ENCODE results near the gene FUT2.
A peak's percentile ranks its signal among the peaks of the same experiment; 100 is the strongest.

FUT2 gene

GRCh38 chr19:48731452-48731851 lies 35.7 kb downstream of the FUT2 start:
- DNase-seq: no peak

- DNase-seq: no peak
These were observed 38.9 kb downstream of the FUT2 start for GRCh38 chr19:48734625-48735024.

- peak; percentile 73 for DNase-seq
These were observed 39.4 kb downstream of the FUT2 start for GRCh38 chr19:48735031-48735615.

GRCh38 chr19:48737360-48737998 lies 41.7 kb downstream of the FUT2 start:
- peak; percentile 27 for DNase-seq

- DNase-seq: peak; percentile 90
These were observed 43.0 kb downstream of the FUT2 start for GRCh38 chr19:48738557-48739403.

GRCh38 chr19:48739404-48740163 lies 43.8 kb downstream of the FUT2 start:
- peak; percentile 46 for DNase-seq

- DNase-seq: no peak
These were observed 44.6 kb downstream of the FUT2 start, which contains the start of gene RASIP1 for GRCh38 chr19:48740164-48740972. TSS of gene RASIP1 (minus strand) at chr19:48740610. CDS start at chr19:48740282, 328 bp downstream.

GRCh38 chr19:48741129-48741999 lies 45.6 kb downstream of the FUT2 start:
- DNase-seq: no peak

GRCh38 chr19:48742096-48742495 lies 46.3 kb downstream of the FUT2 start:
- DNase-seq: no peak

GRCh38 chr19:48745208-48745995 lies 49.6 kb downstream of the FUT2 start:
- DNase-seq: peak; percentile 33

GRCh38 chr19:48746110-48746509 lies 50.3 kb downstream of the FUT2 start:
- DNase-seq: no peak

- DNase-seq: no peak
These were observed 51.2 kb downstream of the FUT2 start, which contains the start of gene IZUMO1 for GRCh38 chr19:48746738-48747575. TSS of gene IZUMO1 (minus strand) at chr19:48746909. CDS start at chr19:48745859, 1,050 bp downstream.

- DNase-seq: no peak
These were observed 53.9 kb downstream of the FUT2 start for GRCh38 chr19:48749571-48750198.

GRCh38 chr19:48750351-48750750 lies 54.6 kb downstream of the FUT2 start:
- no peak for DNase-seq

GRCh38 chr19:48750771-48751504 lies 55.2 kb downstream of the FUT2 start:
- DNase-seq: no peak

GRCh38 chr19:48751845-48752495 lies 56.2 kb downstream of the FUT2 start:
- DNase-seq: no peak

Data from NCI-H345 (cell line).